H1 (cell line): Measurements from ENCODE around the gene ABCC4. TPM values are rescaled to one million over a fixed set of nuclear protein-coding genes. Genes with fewer than 3 reads are reported as not detected.

Source experiments
- BRCA1 ChIP-seq: IDR thresholded peaks from 2 replicates; pipeline ENCODE4 v1.6.1; 2012; ENCODE audit warnings: low read depth, low read length, improper control_type of control experiment
- CHD7 ChIP-seq: fragments of 300-600 bp; sonication (generic); IDR thresholded peaks from 2 replicates; pipeline ENCODE4 v1.7.1; 2012; ENCODE audit warnings: low read length, moderate library complexity, mild to moderate bottlenecking, inconsistent platforms; ENCODE audit not compliant: insufficient replicate concordance
- CREB1 ChIP-seq: IDR thresholded peaks from 2 replicates; pipeline ENCODE4 v1.6.1; 2012; ENCODE audit warnings: inconsistent platforms
- CTCF ChIP-seq, 3 experiments: IDR thresholded peaks; 1 replicate in 2 of 3; 2 replicates in 1 of 3; pipeline versions ENCODE4 v1.5.1 to v1.6.1; 2011; ENCODE audit warnings: low read length in 3 of 3, mild to moderate bottlenecking in 3 of 3, inconsistent platforms in 2 of 3, low read depth in 1 of 3, moderate library complexity in 1 of 3; ENCODE audit not compliant: insufficient read depth in 1 of 3; ENCODE audit errors: control extremely low read depth in 1 of 3
- EP300 ChIP-seq, 2 experiments: IDR thresholded peaks; 1 replicate in 1 of 2; 2 replicates in 1 of 2; pipeline ENCODE4 v1.6.1; 2011 to 2012; ENCODE audit warnings: low read depth in 2 of 2, low read length in 2 of 2, mild to moderate bottlenecking in 2 of 2, borderline replicate concordance in 1 of 2, inconsistent platforms in 1 of 2, moderate library complexity in 1 of 2
- HDAC2 ChIP-seq, 2 experiments: fragments of 300-600 bp in 1 of 2; sonication (generic) in 1 of 2; IDR thresholded peaks; 2 replicates each; pipeline ENCODE4 v1.6.1; 2011 to 2012; ENCODE audit warnings: low read depth in 2 of 2, low read length in 2 of 2, mild to moderate bottlenecking in 2 of 2, moderate library complexity in 2 of 2, borderline replicate concordance in 1 of 2, inconsistent platforms in 1 of 2
- SIN3A ChIP-seq, 2 experiments: IDR thresholded peaks in 1 of 2; conservative IDR thresholded peaks in 1 of 2; 2 replicates each; pipeline ENCODE4 v1.6.1; 2011 to 2012; ENCODE audit warnings: low read length in 2 of 2, improper control_type of control experiment in 1 of 2, low read depth in 1 of 2, mild to moderate bottlenecking in 1 of 2
- SIRT6 ChIP-seq: IDR thresholded peaks from one replicate; pipeline ENCODE4 v1.7.1; 2012; ENCODE audit warnings: low read length, inconsistent platforms
- SUZ12 ChIP-seq: fragments of 200-600 bp; sonication (generic); IDR thresholded peaks from 2 replicates; pipeline ENCODE4 v1.6.1; 2012; ENCODE audit warnings: mild to moderate bottlenecking, inconsistent platforms, low read length, moderate library complexity, mixed read lengths
- polyA plus RNA-seq, 7 experiments: library from polyadenylated mRNA; depleted of rRNA in 3 of 7; stranded (reverse) in 5 of 7; unstranded in 2 of 7; fragments of >200 nt in 5 of 7; fragments of 200-250 nt in 2 of 7; gene quantifications; 1 replicate in 5 of 7; 2 replicates in 1 of 7; 4 replicates in 1 of 7; pipeline versions ENCODE4 v1.2.1 to v1.2.3, GENCODE V29; 2011 to 2013; ENCODE audit warnings: missing spikeins in 2 of 7, mixed read lengths in 2 of 7
- total RNA-seq: library from RNA; stranded (reverse); fragmentation: NEBNext Ultra II Directional; extraction: Animal tissue kit (Norgen Biotek cat#: 25700); gene quantifications from 2 replicates; pipeline ENCODE4 v1.2.1, GENCODE V29; 2021

Gene ABCC4
- total and polyA plus RNA-seq, 2 of the 8 experiments (the other 6 are each of a cell fraction or from before 2014, with no cell fraction given): 4.0 to 14.1 TPM

- TF ChIP-seq CHD7 (no peak), EP300 (IDR thresholded peaks at IDR 0.05; ENCODE audit: borderline replicate concordance in 1 of 2, low read depth in 2 of 2, low read length in 2 of 2) (no peak), CREB1 (no peak), BRCA1 (no peak), HDAC2 (IDR thresholded peaks at IDR 0.05; ENCODE audit: borderline replicate concordance in 1 of 2, low read depth in 2 of 2, low read length in 2 of 2) (no peak), SIN3A (conservative IDR thresholded peaks at IDR 0.05 in 1 of 2, IDR thresholded peaks at IDR 0.05 in 1 of 2; ENCODE audit: low read depth in 1 of 2, low read length in 2 of 2) (no peak), CTCF (IDR thresholded peaks at IDR 0.05; ENCODE audit: control extremely low read depth in 1 of 3, insufficient read depth in 1 of 3, low read depth in 1 of 3, low read length in 3 of 3) (no peak), SIRT6 (no peak), SUZ12 (no peak)
Measured at GRCh38 chr13:95150555-95150954, 150.7 kb downstream of the ABCC4 start (continued).
